Activated CD8-positive, alpha-beta memory T cell treated with anti-CD3 and anti-CD28 coated beads for 36 hours (primary cell): ENCODE measurements around the gene MDM4. TPM values are rescaled to one million over a fixed set of nuclear protein-coding genes. Genes with fewer than 3 reads are reported as not detected.
"Not testable (repeated sequence)": the region's sequence is repeated elsewhere in the genome, so short reads cannot be mapped to it uniquely, and the experiment has no call there.

Experiments
- CTCF ChIA-PET: fragments of 350-600 bp; sonication (Branson Sonifier 250); formaldehyde crosslinking; loops from one replicate; lab custom pipeline; 2021; ENCODE audit warnings: antibody characterized with exemption; lab: Charles Lee
- POLR2A ChIA-PET: fragments of 350-600 bp; sonication (Branson Sonifier 250); formaldehyde crosslinking; loops from one replicate; lab custom pipeline; 2021; ENCODE audit warnings: antibody characterized with exemption; lab: Charles Lee
- total RNA-seq, 2 experiments: library from RNA; stranded (reverse); gene quantifications; one replicate each; pipeline ENCODE4 v1.2.3, GENCODE V29; 2021

The MDM4 gene
- total RNA-seq, 2 experiments from 2014 or later: 64.5 to 66.4 TPM

DNA sequence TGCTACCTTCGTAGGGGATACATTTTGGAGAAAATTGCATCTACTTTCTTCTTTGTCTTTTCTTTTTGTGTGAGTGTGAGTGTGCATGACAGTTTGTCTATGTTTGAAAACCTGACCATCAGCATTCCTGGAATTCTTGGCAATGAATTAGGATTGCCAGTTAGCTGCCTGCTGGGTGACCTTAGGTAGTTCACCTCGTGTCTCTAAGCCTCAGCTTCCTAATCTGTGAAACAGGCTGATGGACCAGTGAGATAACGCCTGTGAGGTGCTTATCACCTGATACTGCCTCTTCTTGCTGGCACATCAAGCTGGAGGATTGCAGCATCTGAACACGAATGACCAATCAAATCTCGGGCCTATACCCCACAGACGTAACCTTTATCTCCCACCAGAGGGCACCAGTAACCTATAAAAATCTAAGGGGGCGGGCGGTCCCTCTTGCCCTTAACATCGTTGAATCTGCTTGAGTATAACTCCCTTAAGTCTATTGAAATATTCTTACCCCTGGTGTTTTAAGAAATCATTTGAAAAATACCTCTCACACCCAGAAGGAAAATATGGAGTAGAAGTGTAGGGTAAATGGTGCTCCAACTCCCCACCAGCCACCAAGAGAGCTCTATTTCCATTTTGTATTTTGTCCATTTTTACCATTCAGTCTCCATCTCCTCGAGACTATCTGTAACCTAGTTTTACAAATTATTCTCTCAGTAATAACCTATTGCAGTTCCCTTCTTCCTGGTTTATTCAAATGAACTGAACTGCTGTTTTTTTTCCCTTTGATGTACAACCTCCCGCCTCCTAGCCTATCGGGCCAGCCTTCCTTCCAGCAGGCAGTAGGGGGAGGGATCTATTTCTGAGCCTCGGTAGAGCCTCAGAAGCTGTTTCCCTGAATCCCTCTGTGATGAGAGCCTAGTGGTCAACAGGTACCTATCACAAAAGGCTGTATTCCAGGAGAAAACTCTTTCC, 49.7 kb downstream of the MDM4 start:
- CTCF ChIA-PET: interaction anchor here (0.6 to 5.1 kb wide), 12 partner anchors 11 to 874 kb away, joined by 3 to 50 read pairs (median 4); partner anchors contain the start of gene PIK3C2B
- POLR2A ChIA-PET: interaction anchor here (0.9 kb wide), 1 partner anchor 49 kb away, joined by 3 read pairs; no protein-coding TSS in a partner anchor

GRCh38 chr1:204566583-204566955, 50.4 kb downstream of the MDM4 start:
- ChIA-PET CTCF (interaction anchor here (0.6 to 5.1 kb wide), 9 partner anchors 11 to 240 kb away, joined by 3 to 50 read pairs (median 4); partner anchors contain the start of gene PIK3C2B), POLR2A (interaction anchor here (0.9 kb wide), 1 partner anchor 50 kb away, joined by 3 read pairs; no protein-coding TSS in a partner anchor)

GRCh38 chr1:204567071-204567470, 50.9 kb downstream of the MDM4 start:
- POLR2A ChIA-PET: no interaction called here
- CTCF ChIA-PET: interaction anchor here (0.6 to 5.1 kb wide), 4 partner anchors 40 to 240 kb away, joined by 3 to 50 read pairs (median 12); no protein-coding TSS in a partner anchor

DNA sequence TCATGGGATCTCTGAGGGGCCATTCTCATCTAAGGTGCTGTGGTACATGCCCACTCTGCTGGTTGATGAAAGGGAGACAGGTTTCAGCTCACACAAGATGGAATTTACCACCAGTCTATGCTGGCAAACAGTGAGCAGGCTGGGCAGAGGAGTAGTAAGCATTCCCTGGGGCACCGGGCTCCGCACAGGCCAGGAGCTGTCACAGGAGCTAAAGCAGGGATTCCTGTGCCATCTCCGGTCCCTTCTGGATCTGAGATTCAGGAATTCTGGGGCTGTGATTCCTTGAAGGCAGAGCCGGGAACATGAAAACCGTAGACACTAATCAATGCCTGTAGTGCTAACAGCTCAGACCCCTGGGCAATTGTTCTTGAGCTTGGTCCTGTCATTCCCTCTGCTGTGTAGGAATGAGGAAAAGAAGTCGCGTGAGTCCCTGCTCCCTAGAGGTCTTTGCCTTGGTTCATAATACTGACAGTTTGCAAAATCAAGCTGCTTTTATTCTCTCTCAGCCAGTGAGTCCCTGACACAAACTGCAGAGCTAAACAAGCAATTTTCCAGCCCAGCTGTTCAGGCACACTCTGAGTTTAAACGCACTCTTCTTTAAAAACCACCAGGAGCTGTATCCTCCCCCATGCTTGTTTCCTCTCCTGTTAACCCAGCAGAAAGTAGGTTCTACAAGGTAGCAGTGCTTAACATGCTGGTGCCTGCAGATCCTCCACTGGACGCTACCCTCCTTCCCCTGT, 52.5 kb downstream of the MDM4 start:
- ChIA-PET POLR2A (no interaction called here), CTCF (interaction anchor here (1.5 to 5.1 kb wide), 2 partner anchors 179 to 238 kb away, joined by 3 to 50 read pairs; no protein-coding TSS in a partner anchor)

DNA sequence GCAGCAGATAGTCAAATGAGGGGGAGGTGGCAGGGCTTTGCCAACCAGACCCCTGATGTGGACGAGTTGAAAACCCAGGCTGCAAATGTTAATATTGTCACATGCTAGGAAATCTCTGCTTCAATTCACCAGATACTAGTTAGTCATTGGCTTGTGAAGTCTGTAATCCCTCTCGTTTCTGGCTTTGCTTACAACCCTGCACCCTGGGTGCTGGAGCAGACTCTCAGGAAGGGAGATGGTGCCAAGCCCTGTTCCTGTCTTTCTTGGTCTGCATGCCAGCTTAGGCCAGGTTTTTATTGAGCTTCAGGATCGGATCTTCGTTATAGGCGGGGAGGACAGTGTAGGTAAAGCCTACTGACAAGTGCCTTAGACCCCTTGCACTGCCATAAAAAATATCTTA, 53.3 kb downstream of the MDM4 start:
- ChIA-PET POLR2A (no interaction called here), CTCF (interaction anchor here (1.5 to 5.1 kb wide), 2 partner anchors 178 to 238 kb away, joined by 3 to 50 read pairs; no protein-coding TSS in a partner anchor)

- POLR2A ChIA-PET: not testable (repeated sequence)
- CTCF ChIA-PET: interaction anchor here (1.5 to 5.1 kb wide), 2 partner anchors 178 to 237 kb away, joined by 3 to 50 read pairs; no protein-coding TSS in a partner anchor
Measured at GRCh38 chr1:204570021-204570420, 53.8 kb downstream of the MDM4 start.

GRCh38 chr1:204571128-204571527, 54.9 kb downstream of the MDM4 start:
- CTCF ChIA-PET: interaction anchor here (1.2 kb wide), 1 partner anchor 236 kb away, joined by 3 read pairs; no protein-coding TSS in a partner anchor
- POLR2A ChIA-PET: no interaction called here

DNA sequence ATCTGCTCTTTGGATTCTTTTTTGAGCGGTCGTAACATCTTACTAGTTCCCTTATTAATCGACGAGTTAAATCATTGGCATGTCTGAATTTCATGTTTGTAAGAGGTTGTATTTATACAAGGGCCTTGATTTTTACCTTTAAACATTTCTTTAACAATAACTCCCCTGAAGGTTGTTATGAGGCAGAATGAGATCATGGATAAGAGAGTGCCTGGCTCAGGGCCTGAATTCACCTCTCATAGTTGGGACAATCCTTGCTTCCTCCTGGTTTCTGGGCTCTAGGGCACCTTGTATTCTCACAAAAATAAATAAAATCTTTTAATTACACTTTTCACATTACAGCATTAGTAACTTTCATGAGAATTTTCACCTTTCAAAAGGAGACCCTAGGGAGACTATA, 55.4 kb downstream of the MDM4 start:
- ChIA-PET POLR2A (no interaction called here), CTCF (interaction anchor here (1.2 kb wide), 1 partner anchor 235 kb away, joined by 3 read pairs; no protein-coding TSS in a partner anchor)

DNA sequence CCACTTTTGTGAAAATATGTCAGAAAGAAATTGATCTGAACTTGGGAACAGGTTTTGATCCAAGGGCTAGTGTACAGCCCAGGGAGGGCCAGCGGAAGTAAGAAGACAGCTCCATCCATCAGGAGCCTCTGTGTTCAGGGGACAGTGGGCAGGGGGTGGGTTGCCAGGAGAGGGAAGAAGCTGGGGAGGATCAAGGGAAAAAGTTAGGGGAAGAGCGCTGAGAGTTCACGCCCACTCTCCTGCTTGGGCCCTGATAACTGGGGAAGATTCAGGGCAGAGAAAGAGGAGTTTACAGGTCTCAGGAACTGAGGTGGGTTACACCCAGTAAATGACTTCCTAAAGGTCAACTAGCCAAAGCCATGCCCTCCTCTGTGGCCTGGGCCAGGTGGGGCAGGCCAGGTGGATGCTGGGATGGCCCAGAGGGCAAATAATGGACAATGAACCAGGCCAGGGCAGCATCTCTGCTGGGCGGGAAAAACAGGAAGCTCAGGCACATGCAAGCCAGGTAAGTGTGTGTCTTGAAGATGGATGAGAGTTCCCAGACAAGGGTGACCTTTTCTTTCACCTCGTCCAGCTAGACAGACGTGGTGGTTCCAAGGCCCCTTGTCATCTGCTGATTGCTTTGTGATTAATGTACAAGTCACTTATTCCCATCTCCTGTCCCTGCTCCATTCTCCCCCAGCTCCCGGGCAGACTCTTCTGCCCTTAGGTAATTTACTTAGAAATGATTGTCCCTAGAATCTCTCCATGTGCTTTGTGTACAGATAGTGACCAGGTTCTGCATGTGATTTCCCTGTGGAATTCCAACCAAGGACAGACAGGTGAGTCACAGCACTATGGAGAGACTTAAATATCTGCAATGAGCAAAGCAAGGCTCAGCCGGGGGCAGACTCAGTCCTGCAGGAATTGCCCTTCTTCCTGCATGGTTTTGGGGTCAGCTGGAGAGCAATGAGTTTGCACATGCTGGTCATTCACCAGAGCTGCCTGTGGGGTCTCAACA, 57.0 kb downstream of the MDM4 start:
- CTCF ChIA-PET: interaction anchor here (0.7 to 1.6 kb wide), 2 partner anchors 234 to 329 kb away, joined by 3 read pairs; no protein-coding TSS in a partner anchor
- POLR2A ChIA-PET: no interaction called here

DNA sequence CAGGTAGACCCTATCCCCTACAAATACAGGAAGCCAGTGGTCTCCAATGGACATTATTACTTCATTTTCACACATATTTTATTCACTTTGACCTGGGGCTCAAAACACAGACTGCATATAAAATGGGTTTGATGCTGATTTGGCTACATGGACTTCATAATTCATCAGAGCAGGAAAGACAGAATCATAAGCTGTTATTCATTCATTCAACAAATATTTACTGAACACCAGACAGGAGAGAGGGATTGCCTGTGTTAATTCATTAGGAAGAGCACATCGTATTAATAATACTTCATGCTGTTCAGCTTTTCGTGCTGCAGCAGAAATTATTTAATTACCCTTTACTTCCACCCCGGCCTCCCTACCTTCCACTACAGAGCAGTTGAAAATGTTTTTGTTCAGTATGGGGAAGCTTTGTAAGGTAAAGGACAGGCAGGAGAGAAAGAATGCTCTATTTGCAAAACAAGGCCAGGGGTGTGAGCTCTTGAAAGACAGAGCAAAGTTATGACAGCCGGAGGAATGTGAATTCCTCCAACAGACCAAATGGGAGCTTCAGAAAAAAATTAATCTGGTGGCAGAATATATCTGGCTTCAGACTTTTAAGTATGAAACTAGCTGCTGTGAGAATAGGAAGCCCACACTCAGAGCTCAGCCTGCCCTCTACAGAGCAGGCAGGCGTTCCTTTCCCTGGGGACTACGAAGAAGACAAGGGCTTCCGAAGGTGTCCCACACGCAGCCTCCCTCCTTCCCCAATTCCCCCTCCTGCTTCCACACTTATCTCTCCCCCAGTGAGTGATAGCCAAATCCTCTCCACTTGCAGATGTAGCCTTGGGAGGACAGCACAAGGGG, 58.0 kb downstream of the MDM4 start:
- ChIA-PET CTCF (no interaction called here), POLR2A (no interaction called here)

DNA sequence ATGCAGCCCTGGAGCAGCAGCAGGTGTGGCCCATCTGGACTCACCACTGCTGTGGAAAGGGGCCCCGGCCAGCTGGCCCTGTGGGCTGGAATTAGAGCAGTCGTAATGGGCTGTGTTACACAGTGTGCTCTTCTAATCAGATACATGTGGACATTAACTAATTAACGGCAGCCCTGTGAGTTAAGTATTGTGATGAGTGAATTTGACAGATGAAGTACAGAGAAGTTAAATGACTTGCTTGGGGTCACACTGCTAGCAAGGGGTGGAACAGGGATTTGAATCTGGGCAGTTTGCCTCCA, 58.6 kb downstream of the MDM4 start:
- CTCF ChIA-PET: no interaction called here
- POLR2A ChIA-PET: no interaction called here

DNA sequence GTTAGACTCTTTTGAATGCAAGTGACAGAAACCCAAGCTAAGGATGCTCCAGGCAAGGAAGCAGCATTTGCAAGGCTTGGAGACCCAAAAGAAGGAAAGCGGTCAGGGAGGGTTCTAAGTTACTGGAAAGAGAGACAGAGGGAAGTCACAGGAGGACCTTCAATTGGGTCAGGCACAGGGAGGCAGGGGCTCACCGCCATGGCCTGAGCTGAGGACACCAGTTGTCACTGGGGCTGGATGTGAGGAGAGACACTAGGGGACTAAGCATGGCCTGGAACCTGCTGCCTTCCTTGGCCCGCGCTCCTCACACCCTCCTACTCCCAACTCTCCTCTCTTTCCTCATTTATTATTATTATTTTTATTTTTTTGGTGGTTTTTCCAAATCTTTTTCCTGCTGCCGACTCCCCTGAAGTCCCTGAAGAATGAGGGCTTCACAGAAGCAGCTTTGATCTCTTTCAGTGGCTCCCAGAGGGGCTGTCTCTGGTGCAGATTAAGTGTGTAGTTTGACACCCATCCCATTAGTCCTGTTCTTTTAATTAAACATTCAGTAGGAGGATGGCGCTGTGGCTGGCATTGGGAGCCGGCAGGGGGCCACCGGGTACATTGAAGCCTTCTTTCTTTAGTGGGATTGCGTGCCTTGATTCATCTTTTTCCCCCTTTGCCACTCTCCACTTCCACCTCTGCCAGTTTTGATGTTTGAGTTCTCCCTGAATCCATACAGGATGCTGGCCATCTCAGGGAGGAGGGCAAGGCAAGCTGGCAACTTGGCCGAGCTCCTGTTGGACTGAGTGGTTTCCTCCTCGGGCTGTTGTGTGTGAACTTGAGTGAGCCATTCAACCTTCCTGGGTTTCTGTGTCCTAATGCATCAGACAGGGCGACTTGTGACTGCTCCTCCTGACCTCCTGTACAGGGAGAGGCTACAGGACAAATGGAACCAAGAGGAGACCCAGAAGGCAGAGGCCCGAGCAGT, 59.3 kb downstream of the MDM4 start:
- ChIA-PET POLR2A (no interaction called here), CTCF (no interaction called here)

DNA sequence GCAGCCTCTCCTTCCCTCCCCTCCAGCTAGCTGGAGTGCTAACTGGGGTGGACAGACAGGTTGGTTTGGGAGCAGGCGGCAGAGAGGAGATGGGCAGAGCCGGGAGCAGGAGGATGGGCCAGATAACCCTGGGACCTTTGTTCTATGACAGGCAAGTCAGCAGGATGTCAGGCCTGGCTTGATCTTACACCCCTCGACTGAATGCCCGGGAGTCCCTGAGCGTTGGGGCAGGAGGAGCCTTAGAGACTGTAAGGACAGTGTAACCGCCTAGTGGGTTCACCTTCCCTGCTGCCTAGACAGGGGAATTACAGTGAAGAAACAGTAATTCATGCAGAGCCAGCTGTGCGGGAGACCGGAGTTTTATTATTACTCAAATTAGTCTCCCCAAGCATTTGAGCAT, 60.2 kb downstream of the MDM4 start:
- ChIA-PET POLR2A (no interaction called here), CTCF (no interaction called here)

DNA sequence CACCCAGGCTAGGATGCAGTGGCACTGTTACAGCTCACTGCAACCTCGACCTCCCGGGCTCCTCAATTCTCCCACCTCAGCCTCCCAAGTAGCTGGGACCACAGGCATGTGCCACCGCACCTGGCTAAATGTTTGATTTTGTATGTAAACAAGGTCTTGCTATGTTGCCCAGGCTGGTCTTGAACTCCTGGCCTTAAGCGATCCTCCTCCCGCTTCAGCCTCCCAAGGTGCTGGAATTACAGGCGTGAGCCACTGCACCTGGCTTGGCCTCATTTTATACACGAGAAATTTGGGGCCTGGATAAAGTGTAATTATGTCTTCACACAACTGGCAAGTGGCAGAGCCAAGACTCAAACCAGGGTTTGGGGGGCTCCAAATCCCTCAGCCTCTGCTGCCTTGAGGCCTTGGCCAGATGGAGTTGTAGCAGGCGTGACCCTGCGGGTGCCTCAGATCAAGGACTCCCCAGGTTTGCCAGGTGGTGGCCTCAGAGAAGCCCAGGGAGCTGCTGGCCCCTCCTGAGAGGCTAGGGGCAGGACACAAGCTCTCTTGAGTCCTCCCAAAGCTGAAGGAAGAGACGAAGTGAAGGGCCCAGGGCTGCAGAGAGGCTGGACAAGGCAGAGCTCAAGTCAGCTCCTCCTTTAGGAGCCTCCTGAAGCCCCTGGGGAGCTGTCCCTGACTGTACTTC, 61.7 kb downstream of the MDM4 start:
- ChIA-PET POLR2A (no interaction called here), CTCF (interaction anchor here (1.0 to 1.7 kb wide), 2 partner anchors 168 to 229 kb away, joined by 3 to 5 read pairs; no protein-coding TSS in a partner anchor)

- POLR2A ChIA-PET: no interaction called here
Measured at GRCh38 chr1:204578867-204579664, 62.9 kb downstream of the MDM4 start.

More at GRCh38 chr1:204578867-204579664, 62.9 kb downstream of the MDM4 start:
- CTCF ChIA-PET: interaction anchor here (1.7 kb wide), 1 partner anchor 228 kb away, joined by 5 read pairs; no protein-coding TSS in a partner anchor
